ENCODE results near the gene RBM4.

DNA sequence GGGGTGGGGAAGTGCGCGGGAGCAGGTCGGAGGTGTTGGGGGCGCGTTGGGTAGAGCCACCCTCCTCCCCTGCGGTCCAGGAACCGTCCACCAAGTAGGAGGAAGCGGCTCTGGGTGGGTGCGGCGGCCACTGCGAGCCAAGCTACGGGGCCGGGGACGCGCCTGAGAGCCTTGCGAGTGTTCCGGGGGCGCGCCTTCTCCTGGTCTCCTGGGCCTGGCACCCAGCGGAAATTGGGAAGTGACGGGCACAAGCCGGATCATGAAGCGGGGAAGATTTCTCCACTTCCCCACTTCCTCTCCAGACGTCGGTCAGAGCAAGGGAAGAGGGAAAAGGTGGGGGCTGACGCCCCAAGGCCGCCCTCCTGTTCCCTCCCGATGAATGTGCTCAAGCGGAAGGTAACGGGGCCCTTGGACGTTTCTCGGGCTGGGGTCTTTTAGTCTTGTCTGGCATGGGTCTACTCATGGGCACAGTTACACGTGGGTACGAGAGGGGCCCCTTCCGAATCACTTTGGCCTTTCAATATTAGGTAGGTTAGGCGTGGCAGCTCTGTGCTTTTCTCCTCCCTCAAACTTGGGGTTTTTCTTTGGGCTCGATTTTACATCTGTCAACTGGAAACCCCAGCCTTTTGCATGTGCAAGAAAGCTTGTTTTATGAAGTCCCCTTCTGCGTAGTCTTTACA lies 21.2 kb upstream of the RBM4 start:
- TF ChIP-seq, protein P1, sequence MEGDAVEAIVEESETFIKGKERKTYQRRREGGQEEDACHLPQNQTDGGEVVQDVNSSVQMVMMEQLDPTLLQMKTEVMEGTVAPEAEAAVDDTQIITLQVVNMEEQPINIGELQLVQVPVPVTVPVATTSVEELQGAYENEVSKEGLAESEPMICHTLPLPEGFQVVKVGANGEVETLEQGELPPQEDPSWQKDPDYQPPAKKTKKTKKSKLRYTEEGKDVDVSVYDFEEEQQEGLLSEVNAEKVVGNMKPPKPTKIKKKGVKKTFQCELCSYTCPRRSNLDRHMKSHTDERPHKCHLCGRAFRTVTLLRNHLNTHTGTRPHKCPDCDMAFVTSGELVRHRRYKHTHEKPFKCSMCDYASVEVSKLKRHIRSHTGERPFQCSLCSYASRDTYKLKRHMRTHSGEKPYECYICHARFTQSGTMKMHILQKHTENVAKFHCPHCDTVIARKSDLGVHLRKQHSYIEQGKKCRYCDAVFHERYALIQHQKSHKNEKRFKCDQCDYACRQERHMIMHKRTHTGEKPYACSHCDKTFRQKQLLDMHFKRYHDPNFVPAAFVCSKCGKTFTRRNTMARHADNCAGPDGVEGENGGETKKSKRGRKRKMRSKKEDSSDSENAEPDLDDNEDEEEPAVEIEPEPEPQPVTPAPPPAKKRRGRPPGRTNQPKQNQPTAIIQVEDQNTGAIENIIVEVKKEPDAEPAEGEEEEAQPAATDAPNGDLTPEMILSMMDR (IDR thresholded peaks at IDR 0.05; ENCODE audit: low read length), result no peak
- no peak for TF ChIP-seq EZH2 (IDR thresholded peaks at IDR 0.05; ENCODE audit: borderline replicate concordance, low read length)

Measured in OCI-LY1 (cell line).